ENCODE measurements around the gene PGM2L1.
A peak's percentile ranks its signal among the peaks of the same experiment; 100 is the strongest.
"Not testable (repeated sequence)": the region's sequence is repeated elsewhere in the genome, so short reads cannot be mapped to it uniquely, and the experiment has no call there.

PGM2L1 gene

DNA sequence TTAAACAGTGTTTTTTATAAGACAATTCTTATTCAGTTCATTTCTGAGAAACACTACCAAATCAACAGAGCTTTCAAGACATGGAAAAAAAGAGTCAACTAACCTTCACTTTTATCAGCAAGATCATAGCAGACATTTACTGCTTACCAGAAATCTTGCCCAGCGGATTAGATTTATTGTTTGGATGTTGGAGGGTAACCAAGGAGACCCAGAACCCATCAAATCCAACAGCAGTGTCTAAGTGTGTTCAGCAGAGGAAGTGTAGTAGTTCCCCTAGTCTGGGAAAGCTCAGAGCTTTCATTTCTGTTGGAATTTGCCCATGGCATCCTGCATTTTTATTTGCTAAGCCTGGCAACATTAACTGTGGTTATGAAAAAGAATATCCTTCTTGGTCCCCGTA is 2.4 kb upstream of the PGM2L1 start:
- DNase-seq (ENCODE audit: low read depth in 3 of 3): no peak

DNA sequence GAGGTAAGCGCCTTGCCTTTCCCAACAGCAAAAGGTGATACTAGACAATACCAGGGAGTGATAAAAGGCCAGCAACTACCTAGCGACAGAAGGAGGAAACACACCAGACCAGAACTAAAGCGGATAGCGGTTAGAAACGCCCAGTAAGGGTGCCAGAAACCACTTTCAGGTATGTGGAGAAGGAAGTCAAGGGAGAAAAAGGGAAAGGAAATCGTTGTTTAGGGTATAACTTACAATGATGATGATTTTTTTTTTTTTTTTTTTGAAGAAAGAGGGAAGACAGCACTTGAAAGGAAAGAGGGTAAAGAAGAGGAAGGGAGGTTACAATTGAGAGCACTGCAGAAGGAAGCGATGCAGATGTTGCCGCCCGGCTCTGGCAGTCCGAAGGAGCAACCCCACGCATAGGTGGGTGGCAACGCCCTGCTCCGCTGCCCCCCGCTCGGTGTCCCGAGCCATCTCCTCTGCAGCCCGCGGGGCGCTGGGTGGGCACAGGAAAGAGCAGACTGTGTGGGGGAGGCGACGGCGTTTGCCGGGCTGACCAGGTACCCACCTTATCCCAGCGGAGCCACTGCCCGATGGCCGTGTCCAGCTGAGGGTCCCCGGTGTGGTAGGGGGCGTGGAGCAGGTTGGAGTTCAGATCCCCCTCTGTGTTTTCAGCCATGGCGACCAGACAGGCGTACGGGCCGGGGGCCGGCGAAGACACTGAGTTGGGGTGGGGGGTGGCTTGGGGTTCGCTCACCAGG is 561 bp downstream of the PGM2L1 start:
- no peak for DNase-seq (ENCODE audit: low read depth in 3 of 3)

DNA sequence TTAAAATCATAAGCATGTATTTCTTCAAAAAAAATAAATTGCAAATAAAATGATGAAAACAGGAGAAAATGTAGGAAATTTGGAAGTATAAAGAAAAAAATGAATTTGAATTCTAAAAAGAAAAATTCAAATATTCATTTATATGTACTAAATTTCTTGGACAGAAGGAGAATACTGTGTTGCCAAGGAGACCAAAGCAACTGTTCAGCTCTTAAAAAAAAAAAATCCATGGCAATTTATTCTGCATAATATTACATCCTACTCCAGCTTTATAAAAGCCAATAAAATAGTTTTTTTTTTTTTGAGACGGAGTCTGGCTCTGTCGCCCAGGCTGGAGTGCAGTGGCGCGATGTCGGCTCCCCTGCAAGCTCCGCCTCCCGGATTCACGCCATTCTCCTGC is 6.0 kb downstream of the PGM2L1 start:
- no peak for DNase-seq (ENCODE audit: low read depth in 3 of 3)

DNA sequence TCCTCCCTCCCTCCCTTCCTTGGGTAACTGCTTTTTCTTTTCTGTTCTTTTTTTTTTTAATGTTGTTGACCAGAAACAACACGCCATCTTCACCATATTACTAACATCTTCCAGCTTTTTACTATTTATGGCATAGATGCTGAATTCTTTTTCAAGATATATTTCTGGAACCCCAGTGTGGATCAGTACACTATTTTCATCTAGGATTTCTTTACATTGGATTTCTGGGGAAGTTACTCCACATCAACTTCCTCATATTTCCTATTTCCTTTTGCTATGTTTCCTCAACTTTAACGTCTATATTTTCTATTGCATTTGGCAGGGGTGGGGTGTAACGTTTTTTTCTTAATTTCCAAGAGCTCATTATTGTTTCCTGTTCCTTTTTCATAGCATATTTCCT is 7.0 kb downstream of the PGM2L1 start:
- DNase-seq (ENCODE audit: low read depth in 3 of 3): no peak

DNA sequence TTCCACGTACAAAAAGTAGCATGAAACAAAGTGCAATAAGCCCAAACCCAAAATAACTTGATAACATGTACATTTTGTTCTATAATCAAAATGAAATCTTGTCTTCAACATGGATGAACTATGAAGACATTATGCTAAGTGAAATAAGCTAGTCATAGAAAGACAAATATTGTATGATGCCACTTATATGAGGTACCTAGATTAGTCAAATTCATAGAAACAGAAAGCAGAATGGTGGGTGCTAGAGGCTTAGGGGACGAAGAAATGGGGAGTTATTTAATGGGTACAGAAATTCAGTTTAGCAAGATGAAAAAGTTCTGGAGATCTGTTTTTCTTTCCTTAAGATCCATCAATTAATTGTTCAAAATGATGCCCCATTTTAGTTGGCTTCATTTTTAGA is 7.5 kb downstream of the PGM2L1 start:
- DNase-seq (ENCODE audit: low read depth in 3 of 3): no peak

DNA sequence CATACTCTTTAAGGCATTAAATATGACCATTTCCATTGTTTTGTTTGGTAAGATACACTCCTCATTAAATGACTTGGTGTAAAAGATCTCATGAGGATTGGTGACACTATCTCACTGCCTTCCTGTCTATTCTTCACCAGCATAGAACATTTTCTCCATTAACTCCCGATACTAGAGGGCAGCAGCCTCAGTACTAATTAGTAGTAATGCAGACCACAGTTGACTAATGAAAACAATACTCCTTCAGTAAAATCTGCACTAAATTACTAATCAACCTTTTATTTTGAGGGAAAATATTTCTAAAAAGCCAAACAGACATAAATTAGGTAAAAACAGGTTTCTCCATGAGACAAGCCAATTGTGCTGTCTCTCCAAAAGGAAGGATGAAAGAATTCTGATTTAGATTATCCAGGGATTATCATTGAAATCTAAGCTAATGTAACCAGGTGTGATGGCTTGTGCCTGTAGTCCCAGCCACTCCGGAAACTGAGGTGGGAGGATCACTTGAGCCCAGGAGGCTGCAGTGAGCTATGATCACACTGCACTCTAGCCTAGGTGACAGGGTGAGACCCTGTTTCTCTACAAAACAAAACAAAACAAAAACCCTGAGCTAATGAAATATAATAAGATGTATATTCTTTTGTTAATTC is 9.4 kb downstream of the PGM2L1 start:
- DNase-seq (ENCODE audit: low read depth in 3 of 3): peak; percentile 43 to 80 (median 57)

DNA sequence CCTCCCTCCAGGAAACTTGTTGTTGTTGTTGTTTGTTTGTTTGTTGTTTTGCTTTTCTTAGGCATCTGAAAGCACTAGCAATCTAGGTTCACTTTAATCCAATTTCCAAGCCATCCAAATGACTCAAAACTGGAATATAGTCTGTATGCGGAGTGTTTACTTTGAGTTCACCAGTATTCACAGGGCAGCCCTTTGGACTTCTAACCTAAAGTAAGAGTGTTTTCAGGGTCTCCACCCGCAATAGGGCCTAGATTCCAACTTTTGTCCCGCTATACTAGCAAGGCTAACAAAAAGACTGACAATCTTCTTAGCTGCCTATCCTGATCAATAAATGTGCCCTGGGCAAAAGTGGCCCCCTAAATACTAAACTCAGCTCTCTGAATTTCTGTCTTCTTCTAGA is 13.6 kb downstream of the PGM2L1 start:
- DNase-seq (ENCODE audit: low read depth in 3 of 3): no peak

DNA sequence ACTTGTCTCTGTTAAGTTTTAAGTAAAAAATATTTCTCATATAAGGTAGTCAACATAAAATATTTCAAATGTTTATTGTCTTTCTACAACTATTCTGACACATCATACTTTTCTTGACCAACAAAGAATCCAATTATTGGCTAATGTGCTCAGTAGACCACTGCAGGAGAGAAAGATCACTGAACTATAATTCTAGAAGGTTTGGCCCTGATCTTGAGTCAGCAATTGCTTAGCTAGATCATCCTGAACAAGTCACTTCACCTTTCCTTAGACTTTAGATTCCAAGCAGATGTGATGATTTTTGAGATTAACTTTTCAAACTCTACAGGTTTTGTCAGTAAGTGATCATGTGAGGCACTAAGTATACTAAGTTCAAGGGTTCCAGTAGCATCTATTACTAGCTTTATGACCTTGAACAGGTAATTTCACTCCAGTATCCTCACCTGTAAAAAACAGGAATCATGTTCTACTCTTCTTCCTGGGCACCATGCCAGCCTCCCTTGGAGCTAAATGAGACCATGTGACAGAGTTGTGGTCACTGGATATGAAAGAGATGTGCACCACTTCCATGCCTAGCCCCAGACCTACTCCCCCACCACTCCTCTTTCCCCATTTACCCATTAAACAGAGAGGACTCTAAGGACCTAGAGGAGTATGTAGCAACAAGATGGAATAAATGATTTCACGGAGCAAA is 17.3 kb downstream of the PGM2L1 start:
- no peak for DNase-seq (ENCODE audit: low read depth in 3 of 3)

DNA sequence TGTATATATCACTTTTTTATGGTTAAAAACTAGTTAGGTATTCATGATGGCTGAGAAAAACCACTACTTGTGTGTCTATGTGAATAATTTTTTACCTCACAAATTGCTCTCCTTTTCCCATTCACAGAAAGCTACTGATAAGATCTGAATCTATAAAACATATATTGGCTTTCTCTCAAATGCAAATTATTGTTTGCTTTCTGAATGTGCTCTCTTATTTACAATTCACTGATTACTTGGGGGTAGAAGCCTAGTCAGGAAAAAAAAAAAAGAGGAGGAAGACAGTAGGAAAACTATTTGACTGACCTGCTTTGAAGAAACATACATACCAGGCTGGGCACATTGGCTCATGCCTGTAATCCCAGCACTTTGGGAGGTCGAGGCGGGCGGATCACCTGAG is 20.5 kb downstream of the PGM2L1 start:
- DNase-seq (ENCODE audit: low read depth in 3 of 3): no peak

DNA sequence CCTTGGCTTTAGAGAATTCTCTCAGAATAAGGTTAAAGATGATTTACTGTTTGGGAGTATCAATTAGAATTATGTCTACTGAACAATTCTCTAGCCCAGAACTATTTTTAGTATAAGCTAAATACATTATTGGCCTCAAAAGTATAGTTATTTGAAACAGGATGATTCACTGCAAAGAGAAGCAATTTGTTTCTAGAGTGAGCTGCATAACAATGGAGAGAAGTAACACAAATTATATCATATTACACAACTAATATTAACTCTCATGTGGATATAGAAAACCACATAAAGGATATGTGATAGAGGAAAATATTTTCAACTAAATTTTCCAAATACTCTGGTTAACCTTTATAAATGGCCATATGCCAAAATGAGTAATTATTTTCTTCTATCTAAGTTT is 24.9 kb downstream of the PGM2L1 start:
- no peak for DNase-seq (ENCODE audit: low read depth in 3 of 3)

DNA sequence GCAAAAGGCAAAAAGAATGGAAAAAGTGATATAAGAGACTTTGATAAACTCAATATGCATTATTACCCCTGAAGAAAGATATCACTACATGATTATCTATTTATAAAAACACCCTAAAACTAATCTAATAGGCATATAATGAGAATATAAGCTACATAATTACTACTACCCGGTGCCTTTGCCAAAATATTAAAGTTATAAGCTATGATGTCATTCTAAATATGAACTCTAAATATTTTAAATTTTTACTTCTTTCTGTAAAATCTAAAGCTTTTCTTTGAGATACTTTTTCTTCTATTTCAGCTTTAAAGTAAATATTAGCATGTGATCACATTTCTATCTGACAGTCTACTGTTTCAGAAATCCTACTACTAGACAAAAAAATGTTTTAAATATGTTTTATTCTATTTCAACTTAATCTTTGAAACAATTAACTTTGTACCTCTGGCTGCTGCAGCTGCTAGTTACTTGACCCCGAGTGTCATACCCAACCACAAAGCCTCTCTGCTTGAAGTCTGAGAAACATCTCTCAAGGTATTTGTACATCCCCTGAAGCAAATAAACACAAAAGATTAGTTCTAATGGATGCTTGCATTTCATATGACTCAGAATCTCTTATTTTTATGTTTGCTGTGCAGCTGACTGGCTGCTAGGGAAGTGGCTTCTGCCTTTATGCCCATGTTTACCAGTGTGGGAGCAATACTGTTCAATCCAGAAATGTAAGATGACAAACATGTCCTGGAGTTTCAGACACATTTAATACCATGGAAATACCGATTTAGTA is 26.8 kb downstream of the PGM2L1 start:
- DNase-seq (ENCODE audit: low read depth in 3 of 3): no peak

DNA sequence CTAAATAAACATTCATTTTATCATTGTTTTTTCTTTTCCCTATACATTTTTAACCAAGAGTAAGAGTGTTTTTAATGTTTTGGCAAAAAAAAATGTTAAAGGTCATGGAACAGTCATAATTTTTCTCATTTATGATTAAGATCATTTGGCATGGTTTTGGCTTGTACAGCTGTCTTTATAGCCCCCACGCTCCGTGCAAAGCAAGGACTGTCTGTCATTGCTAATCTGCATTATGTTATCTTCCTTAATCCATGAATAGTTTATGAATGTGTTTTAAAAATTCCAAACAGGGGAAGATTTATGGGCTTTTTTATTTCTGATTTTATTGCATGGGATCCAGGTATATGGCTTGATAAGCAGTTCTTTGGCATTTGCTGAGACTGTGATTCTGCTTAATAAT is 28.1 kb downstream of the PGM2L1 start:
- no peak for DNase-seq (ENCODE audit: low read depth in 3 of 3)

DNA sequence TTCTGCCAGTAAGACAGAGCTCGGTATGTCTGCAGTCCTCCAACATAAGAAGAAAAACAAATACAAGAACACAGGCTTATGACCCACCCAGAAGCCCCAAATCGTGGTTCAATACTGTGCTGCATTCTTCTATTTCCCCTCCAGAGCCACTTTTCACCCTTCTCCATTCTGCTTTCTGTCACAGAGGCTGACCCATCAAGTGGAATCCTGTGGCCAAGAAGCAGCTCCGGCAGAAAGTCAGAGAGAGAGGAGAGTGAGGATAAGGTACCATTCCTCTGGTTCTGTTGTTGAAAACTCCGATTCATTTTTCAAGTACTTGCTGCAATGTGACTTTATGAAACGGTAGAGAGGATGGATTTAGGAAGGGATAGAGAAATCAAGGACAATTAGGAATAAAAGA is 30.4 kb downstream of the PGM2L1 start:
- DNase-seq (ENCODE audit: low read depth in 3 of 3): no peak

DNA sequence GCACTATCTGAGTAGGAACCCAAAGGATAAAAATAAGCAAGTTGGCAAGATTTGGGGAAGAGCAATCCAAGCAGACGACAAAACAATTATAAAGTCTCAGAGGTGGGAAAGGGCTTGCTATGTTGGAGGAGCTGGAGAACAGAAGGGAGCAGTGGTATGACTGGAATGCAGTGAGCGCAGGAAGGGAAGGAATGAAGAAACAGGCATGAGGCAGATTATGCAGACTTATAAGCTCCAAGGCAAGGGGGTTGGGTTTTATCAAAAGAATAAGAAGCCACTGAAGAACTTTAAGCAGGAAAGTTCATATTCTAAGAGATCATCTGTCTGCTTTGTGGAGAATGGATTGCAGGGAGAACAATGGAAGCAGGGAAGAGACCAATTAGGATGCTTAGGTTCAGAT is 31.7 kb downstream of the PGM2L1 start:
- no peak for DNase-seq (ENCODE audit: low read depth in 3 of 3)

DNA sequence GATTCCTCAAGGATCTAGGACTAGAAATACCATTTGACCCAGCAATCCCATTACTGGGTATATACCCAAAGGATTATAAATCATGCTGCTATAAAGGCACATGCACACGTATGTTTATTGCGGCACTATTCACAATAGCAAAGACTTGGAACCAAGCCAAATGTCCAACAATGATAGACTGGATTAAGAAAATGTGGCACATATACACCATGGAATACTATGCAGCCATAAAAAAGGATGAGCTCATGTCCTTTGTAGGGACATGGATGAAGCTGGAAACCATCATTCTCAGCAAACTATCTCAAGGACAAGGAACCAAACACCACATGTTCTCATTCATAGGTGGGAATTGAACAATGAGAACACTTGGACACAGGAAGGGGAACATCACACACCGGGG is 32.4 kb downstream of the PGM2L1 start:
- not testable (repeated sequence) for DNase-seq (ENCODE audit: low read depth in 3 of 3)

DNA sequence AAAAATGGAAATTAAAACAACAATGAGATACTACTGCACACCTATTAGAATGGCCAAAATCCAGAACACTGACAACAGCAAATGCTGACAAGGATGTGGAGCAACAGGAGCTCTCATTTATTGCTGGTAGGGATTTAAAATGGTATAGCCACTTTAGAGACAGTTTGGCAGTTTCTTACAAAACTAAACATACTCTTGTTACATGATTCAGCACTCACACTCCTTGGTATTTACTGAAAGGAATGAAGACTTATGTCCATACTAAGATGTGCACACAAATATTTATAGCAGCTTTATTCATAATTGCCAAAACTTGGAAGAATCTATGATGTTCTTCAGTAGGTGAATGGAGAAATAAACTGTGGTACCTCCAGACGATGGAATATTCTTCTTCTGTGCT is 40.8 kb downstream of the PGM2L1 start:
- no peak for DNase-seq (ENCODE audit: low read depth in 3 of 3)

DNA sequence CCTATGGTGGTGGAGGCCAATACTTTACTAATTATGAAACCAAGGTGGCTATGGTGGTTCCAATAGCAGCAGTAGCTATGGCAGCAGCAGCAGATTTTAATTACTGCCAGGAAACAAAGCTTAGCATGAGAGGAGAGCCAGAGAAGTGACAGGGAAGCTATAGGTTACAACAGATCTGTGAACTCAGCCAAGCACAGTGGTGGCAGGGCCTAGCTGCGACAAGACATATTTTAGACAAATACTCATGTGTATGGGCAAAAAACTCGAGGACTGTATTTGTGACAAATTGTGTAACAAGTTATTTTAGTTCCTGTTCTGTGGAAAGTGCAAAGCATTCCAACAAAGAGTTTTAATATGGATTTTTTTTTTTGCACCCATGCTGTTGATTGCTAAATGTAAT is 42.6 kb downstream of the PGM2L1 start:
- DNase-seq (ENCODE audit: low read depth in 3 of 3): no peak

DNA sequence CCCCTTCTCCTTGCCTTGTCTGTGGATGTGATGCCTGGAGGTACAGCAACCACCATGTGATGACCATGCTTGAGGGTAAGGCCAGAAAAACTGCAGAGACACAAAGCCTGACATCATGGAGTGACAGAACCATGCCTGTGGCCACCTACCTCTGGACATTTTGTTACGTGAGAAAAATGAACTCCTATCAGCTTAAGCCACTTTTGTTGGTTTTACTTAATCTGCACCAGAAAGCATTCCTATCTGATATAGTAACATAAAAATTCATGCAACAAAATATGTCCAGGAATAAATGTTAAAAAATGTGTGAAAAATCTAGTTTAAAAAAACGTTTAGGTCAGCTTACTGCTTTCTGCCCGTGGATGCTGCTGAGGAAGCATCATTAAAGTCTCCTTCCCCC is 44.2 kb downstream of the PGM2L1 start:
- DNase-seq (ENCODE audit: low read depth in 3 of 3): no peak

DNA sequence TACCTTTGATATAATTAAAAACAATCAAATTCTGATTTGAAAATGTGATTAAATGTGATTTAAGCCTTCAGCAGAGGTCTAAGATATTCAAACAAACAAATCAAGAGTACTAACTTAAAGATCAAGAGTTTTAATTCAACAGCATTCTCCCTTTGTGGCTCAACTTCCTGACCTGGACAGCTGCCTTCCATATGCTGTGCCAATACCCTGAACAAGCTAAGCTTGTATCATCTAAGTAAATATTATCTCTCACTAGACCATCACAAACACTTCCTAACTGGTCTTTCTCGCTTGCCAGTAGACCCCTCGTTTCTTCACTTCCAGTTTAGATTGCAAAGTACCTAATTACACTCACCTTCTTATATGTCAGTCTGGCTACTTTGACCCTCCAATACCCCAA is 50.9 kb downstream of the PGM2L1 start:
- DNase-seq (ENCODE audit: low read depth in 3 of 3): no peak

DNA sequence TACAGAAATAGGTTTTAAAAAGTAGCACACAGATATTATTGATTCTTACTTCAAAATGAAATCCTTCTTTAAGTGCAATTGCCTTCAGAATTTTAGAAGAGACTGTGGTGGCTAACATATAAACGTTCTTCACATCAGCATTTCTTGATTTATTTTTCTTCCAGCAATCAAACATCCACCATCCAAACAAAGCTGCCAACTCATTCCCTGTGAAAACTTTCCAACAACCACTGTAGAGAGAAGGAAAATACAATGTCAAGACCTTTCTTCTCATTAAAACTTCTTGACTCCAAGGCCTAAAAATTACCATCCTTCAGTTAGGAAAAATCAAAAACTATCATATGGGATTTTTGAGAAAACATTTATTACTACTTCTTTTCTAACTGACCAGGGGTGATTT is 52.8 kb downstream of the PGM2L1 start:
- no peak for DNase-seq (ENCODE audit: low read depth in 3 of 3)

DNA sequence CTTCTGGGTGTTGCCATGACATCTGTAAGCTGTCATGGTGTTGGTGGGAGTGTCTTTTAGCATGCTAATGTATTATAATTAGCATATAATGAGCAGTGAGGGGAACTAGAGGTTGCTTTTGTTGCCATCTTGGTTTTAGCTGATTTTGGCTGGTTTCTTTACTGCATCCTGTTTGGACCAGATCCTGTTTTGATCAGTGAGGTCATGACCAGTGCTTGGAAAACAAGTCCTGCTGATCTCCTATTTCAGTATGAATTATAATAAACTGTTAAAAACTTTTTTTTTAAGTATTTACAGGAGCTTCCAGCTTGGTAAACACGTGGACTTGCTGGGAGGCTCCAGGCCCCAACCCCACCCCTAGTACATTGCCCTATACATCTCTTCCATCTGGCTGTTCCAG is 56.3 kb downstream of the PGM2L1 start:
- DNase-seq (ENCODE audit: low read depth in 3 of 3): no peak

DNA sequence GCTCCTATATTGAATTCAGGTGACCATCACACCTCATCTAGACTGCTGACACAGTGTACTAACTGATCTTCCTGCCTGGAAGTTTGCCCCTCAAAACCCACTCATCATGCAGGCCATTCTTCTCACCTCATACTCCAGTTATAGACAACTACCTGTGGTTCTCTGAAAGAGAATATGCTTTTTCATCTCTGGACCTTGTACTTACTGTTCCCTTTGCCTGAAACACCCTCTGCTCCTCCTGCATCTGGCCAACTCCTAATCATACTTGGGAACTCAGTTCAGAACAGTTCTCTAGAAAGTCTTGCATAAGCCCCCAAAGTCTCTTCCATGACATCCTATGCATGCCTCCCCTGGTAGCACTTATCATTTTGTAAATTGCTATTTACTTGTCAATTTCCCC is 58.6 kb downstream of the PGM2L1 start:
- DNase-seq (ENCODE audit: low read depth in 3 of 3): no peak

All from stimulated activated CD4-positive, alpha-beta T cell treated with anti-CD3 and anti-CD28 coated beads, TNF-alpha, amount 100 ng/mL, for 24 hours (primary cell).